NCI-H748 (cell line): ENCODE measurements around the gene CCR3.

ENCODE experiments used
- DNase-seq: peaks from one replicate; lab custom pipeline; 2025; ENCODE audit not compliant: unreplicated experiment; lab: John Stamatoyannopoulos, UW

The CCR3 gene

GRCh38 chr3:46271209-46271745 is 29.0 kb downstream of the CCR3 start:
- DNase-seq: no peak

GRCh38 chr3:46272028-46272451 is 29.8 kb downstream of the CCR3 start:
- DNase-seq: no peak

- no peak for DNase-seq
Observed at GRCh38 chr3:46276497-46277099, 34.3 kb downstream of the CCR3 start.

- no peak for DNase-seq
Observed at GRCh38 chr3:46277476-46277875, 35.2 kb downstream of the CCR3 start.

GRCh38 chr3:46278816-46279672 is 36.8 kb downstream of the CCR3 start:
- DNase-seq: no peak

- no peak for DNase-seq
Observed at GRCh38 chr3:46280105-46280797, 38.0 kb downstream of the CCR3 start.

GRCh38 chr3:46281551-46281950 is 39.3 kb downstream of the CCR3 start:
- DNase-seq: no peak

GRCh38 chr3:46282041-46282440 is 39.8 kb downstream of the CCR3 start:
- no peak for DNase-seq

GRCh38 chr3:46282696-46283095 is 40.4 kb downstream of the CCR3 start:
- DNase-seq: no peak

- DNase-seq: no peak
Observed at GRCh38 chr3:46283881-46284450, 41.7 kb downstream of the CCR3 start.

GRCh38 chr3:46284981-46285683 is 42.9 kb downstream of the CCR3 start:
- no peak for DNase-seq

- DNase-seq: no peak
Observed at GRCh38 chr3:46285931-46286619, 43.8 kb downstream of the CCR3 start.

- DNase-seq: no peak
Observed at GRCh38 chr3:46286947-46287565, 44.8 kb downstream of the CCR3 start.

GRCh38 chr3:46289551-46289950 is 47.3 kb downstream of the CCR3 start:
- DNase-seq: no peak

- DNase-seq: no peak
Observed at GRCh38 chr3:46289966-46290365, 47.7 kb downstream of the CCR3 start.

- DNase-seq: no peak
Observed at GRCh38 chr3:46291046-46291445, 48.8 kb downstream of the CCR3 start.

- DNase-seq: no peak
Observed at GRCh38 chr3:46293035-46293724, 50.9 kb downstream of the CCR3 start.

GRCh38 chr3:46293991-46294833 is 52.0 kb downstream of the CCR3 start:
- DNase-seq: no peak
